LNCaP clone FGC (cell line): Measurements from ENCODE around the gene HECTD4.
"Not testable (repeated sequence)": the region's sequence is repeated elsewhere in the genome, so short reads cannot be mapped to it uniquely, and the experiment has no call there.

Source experiments
- DNase-seq: peaks from one replicate; pipeline ENCODE4 v3.0.0-alpha.2; 2011; ENCODE audit warnings: low read depth
- H3K4me3 ChIP-seq: 2 replicates; pipeline ENCODE4 v1.5.1; 2011; ENCODE audit warnings: mild to moderate bottlenecking, low read depth, low read length, control low read depth
- TF ChIP-seq, protein P1 (sequence below): IDR thresholded peaks from 2 replicates; pipeline ENCODE4 v1.5.1; 2012; ENCODE audit warnings: mild to moderate bottlenecking; ENCODE audit not compliant: control insufficient read depth, insufficient read depth; ENCODE audit errors: extremely low read depth

HECTD4 gene

DNA sequence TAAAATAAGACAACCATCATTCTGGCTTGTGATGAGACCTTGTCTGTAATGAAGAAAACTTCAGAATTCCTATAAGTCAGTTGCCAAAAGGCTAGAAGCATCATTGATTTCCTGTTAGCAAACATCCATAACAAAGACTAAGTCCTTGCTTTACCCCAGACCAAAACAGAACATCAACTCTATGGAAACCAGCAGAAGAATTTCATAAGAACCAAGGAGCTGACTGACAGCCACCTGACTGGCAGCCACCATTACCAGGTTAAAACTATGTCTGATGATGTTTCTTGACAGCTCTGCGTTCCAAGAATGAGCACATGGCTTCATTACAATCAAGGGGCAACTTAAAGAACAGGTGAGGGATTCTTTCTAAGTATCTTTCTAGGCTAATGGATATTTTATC, 29.3 kb downstream of the HECTD4 start:
- TF ChIP-seq, protein P1, sequence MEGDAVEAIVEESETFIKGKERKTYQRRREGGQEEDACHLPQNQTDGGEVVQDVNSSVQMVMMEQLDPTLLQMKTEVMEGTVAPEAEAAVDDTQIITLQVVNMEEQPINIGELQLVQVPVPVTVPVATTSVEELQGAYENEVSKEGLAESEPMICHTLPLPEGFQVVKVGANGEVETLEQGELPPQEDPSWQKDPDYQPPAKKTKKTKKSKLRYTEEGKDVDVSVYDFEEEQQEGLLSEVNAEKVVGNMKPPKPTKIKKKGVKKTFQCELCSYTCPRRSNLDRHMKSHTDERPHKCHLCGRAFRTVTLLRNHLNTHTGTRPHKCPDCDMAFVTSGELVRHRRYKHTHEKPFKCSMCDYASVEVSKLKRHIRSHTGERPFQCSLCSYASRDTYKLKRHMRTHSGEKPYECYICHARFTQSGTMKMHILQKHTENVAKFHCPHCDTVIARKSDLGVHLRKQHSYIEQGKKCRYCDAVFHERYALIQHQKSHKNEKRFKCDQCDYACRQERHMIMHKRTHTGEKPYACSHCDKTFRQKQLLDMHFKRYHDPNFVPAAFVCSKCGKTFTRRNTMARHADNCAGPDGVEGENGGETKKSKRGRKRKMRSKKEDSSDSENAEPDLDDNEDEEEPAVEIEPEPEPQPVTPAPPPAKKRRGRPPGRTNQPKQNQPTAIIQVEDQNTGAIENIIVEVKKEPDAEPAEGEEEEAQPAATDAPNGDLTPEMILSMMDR, result no peak
- no peak for DNase-seq
- H3K4me3 ChIP-seq, result no peak overlapping the region

DNA sequence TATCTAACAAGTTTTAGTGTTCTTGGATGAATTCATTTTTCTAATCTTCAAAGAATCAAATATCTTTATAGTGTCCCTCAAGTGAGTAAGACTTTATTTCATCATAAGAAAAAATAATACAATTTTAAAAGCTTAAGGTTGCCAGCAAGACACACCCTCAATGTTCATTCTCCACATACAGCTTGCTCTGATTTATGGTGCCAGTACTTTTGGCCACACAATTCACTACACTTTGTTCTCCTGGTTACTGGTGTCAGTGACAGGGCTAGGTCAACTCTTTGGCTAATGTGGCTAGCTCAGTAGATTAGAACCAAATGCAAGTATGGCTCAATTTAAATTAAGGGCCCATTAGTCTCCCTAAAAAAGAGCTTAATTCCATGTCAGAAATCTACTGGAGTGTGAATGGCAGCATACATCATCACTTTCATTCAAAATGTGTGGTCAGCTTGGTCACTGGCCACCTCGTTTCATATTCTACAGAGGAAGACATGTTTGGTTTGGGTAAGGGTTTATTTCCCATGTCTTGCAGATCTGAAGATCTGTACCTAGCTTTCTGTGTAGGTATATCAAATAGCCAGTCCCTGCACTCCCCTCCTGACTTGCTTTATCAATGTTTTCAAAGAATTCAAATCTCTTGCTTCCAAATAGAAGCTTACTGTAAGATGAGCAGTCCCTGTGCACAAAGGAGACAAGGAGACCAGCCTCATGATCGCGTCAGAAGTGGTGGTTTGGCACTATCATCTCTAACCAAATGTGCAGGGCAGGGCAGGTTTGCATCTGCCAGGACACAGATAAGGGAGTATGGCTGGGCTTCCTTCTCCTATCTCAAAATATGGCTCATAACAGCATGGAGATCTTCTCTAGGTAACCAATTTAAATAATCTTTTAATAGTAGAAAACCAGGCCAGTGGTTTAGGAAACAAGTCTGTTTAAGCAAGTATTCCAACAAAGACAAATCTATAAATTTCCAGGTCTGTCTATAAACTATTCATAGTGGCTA, 31.3 kb downstream of the HECTD4 start:
- no peak overlapping the region for H3K4me3 ChIP-seq
- TF ChIP-seq, protein P1, result no peak
- DNase-seq, result no peak

DNA sequence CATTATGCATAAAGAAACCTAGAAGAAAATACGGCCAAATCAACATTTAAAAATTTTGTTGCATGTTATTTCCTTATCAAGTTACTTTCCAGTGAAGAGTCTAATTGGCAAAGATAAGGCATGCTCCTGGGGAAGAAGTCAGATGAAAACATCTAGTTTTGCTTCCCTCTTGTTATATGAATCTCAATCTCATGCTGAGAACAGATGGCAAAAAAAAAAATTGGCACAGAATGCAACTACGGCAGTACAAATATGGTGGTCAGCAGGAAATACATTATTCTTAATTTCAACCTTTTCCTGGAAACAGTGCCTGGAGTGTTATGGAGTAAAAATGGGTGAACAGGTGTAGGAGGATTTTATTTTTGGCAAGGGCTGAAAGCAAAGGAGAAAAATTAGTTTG, 32.8 kb downstream of the HECTD4 start:
- H3K4me3 ChIP-seq, result no peak overlapping the region
- TF ChIP-seq, protein P1, result no peak
- no peak for DNase-seq

DNA sequence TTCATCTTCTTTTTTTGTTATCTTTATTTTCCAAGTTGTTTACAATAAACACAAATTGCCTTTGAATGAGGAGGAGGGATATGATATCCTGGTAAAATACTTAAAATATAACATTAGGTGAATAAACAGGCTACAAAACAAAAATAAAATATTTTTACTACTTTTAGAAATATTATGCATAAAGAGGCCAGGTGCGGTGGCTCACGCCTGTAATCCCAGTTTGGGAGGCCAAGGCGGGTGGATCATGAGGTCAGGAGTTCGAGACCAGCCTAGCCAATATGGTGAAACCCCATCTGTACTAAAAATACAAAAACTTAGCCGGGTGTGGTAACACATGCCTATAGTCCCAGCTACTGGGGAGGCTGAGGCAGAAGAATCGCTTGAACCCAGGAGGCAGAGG, 33.3 kb downstream of the HECTD4 start:
- not testable (repeated sequence) for DNase-seq

DNA sequence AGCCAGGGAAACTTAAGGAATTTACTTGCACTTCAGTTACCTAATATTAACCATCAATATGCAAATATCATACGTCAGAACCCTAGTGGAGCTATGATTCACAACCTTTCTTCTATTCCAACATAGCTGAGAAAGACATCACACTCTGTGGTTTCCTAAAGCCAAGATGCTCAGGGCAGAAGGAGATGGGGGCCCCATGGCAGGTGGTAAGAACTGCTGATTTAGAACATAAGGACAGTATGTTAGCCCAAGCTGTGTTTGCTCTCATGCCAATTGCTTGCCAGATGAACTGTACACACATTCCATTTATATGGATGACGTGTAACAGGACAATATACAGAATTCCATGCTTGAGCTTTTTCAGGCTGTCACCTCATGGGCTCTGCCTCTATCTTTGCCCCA, 34.6 kb downstream of the HECTD4 start:
- DNase-seq, result no peak
- TF ChIP-seq, protein P1, result no peak
- no peak overlapping the region for H3K4me3 ChIP-seq

More for the DNA sequence above, 33.3 kb downstream of the HECTD4 start:
- not testable (repeated sequence) for H3K4me3 ChIP-seq

DNA sequence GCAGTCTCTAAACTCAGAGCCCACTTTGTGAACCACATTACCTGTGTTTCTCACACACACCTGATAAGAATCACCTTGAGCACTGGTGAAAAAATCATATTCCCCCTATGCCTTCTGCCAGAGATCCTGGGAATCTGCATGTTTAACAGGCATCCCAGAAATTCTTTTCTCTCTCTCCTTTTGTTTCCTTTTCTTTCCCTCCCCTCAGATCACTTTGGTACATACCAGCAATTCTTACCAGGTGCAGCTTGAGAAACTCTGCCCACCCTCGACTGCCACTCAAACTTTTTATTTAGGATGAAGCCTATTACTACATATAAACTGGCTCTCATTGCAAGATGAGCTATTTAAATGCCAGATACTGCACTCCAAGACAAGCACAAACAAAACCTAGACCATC, 36.0 kb downstream of the HECTD4 start:
- H3K4me3 ChIP-seq, result no peak overlapping the region
- TF ChIP-seq, protein P1, result no peak
- DNase-seq, result no peak

DNA sequence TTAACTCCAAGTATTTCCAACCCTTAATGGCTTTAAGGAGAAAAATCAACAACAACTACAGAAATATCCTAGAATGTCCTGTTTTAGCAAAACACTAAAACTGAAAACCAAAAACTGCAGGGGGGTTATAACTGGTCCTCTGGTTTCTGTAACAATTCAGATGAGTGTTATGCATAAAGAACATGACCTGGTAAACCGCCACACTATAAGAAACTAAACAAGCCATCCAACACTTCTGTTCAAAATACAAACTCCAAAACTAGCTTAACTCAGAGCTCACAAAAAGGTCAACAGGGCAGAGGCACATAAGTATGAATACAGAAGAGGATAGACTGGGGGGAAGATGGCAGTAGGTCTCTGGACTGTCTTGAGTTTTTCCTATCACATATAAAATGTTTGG, 38.0 kb downstream of the HECTD4 start:
- DNase-seq, result no peak
- TF ChIP-seq, protein P1, result no peak
- no peak overlapping the region for H3K4me3 ChIP-seq
